Activated T-cell treated with anti-CD3 and anti-CD28 coated beads, Interleukin-2, amount 50 U/mL, for 72 hours (primary cell): ENCODE results near the gene DMXL1. TPM values are rescaled to one million over a fixed set of nuclear protein-coding genes. Genes with fewer than 3 reads are reported as not detected.

Experiments
- ATAC-seq, 2 donors: fragments of 150-1000 bp; cut with Tn5 transposase; replicated peaks in 1 of 2; 2 replicates each; pipeline ENCODE4 v1.10.0; 2021; ENCODE audit warnings: moderate library complexity in 2 of 2, mild to moderate bottlenecking in 1 of 2
- DNase-seq, 2 donors: peaks; one replicate each; pipeline ENCODE4 v3.0.0; 2021 to 2022; ENCODE audit warnings: mixed read lengths in 1 of 2
- H3K27ac Mint-ChIP-seq: one replicate; pipeline ENCODE4 v1.8.0; 2022; ENCODE audit warnings: mild to moderate bottlenecking, moderate library complexity, mixed read lengths
- H3K27me3 Mint-ChIP-seq: one replicate; pipeline ENCODE4 v1.8.0; 2022; ENCODE audit warnings: low read depth, mixed read lengths
- H3K36me3 Mint-ChIP-seq, 2 donors: one replicate each; pipeline ENCODE4 v1.8.0; 2022; ENCODE audit warnings: mixed read lengths in 2 of 2, mild to moderate bottlenecking in 1 of 2; ENCODE audit not compliant: insufficient read depth in 2 of 2
- H3K4me1 Mint-ChIP-seq: one replicate; pipeline ENCODE4 v1.8.0; 2022; ENCODE audit warnings: low read depth, mixed read lengths
- H3K4me3 Mint-ChIP-seq, 2 donors: one replicate each; pipeline ENCODE4 v1.8.0; 2022; ENCODE audit warnings: mild to moderate bottlenecking in 2 of 2, mixed read lengths in 2 of 2, moderate library complexity in 2 of 2
- H3K9me3 Mint-ChIP-seq, 2 donors: one replicate each; pipeline ENCODE4 v1.8.0; 2022; ENCODE audit warnings: mixed read lengths in 2 of 2
- total RNA-seq, 2 donors: library from RNA; stranded (reverse); gene quantifications; one replicate each; pipeline ENCODE4 v1.2.3, GENCODE V29; 2022

Gene DMXL1
- total RNA-seq = 10 to 100 TPM; 34.8 to 43.6 TPM

DNA sequence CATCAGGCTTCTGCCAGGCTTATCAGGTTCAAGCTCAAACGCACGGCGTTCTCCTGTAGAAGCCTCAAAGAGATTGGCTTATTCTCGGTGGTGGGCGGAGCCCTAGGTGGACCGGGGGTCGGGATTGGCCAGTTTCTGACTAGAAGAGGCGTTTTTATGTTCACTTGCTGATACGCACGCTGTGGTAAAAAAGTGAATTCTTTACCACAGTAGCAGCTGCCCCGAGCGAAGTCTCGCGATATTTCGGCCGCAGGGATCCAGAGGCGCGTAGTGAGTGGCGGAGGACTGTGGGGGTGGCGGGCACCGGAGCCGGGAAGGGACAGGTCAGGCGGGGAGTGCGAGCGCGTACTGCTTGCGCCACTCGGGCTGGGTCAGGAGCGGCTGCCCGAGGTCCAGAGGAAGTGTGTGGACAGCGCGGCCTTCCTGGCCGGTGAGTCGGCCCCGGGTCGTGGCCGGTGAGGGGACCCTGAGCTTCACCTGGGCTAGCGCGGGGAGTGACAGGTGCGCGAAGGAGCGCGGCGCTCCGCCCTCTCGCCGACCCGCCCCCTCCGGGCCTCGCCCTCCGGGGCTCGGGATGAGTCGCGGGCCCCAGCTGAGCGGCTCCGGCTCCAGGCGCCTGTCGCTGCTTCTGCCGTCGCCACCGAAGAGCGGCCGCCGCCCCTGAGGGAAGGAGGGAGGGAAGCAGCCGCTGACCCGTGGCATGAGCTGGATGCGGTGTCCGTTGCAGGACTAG lies at the start of gene DMXL1:
DMXL1 (plus strand) TSS at position 260 of the 733 bp plus-strand sequence. CDS start 483 bp downstream, outside the sequence.
- peak within 1 kb of the TSS; percentile 95 to 97 for H3K4me3 Mint-ChIP-seq
- H3K4me1 Mint-ChIP-seq = peaks cover 30% of the 10 kb centered on the region
- peaks cover 1 to 2% of the 10 kb centered on the region in 2 donors for H3K36me3 Mint-ChIP-seq
- ATAC-seq (peak; percentile 85 to 86), DNase-seq (peak; percentile 97 to 99)
- no peaks in the 10 kb centered on the region for H3K27me3 Mint-ChIP-seq
- no peaks in the 10 kb centered on the region for H3K9me3 Mint-ChIP-seq
- peak within 1 kb of the TSS; percentile 98 for H3K27ac Mint-ChIP-seq

GRCh38 chr5:119021149-119021732 lies 49.6 kb upstream of the DMXL1 start:
- no peak for DNase-seq
- H3K27me3 Mint-ChIP-seq = no peaks in the 10 kb centered on the region
- H3K4me3 Mint-ChIP-seq = no peak overlapping the region
- peaks cover 10% of the 10 kb centered on the region for H3K4me1 Mint-ChIP-seq
- peaks cover 2 to 6% of the 10 kb centered on the region in 2 donors for H3K9me3 Mint-ChIP-seq
- no peak overlapping the region for H3K27ac Mint-ChIP-seq
- H3K36me3 Mint-ChIP-seq = peaks cover 2 to 4% of the 10 kb centered on the region in 2 donors
- no peak for ATAC-seq

DNA sequence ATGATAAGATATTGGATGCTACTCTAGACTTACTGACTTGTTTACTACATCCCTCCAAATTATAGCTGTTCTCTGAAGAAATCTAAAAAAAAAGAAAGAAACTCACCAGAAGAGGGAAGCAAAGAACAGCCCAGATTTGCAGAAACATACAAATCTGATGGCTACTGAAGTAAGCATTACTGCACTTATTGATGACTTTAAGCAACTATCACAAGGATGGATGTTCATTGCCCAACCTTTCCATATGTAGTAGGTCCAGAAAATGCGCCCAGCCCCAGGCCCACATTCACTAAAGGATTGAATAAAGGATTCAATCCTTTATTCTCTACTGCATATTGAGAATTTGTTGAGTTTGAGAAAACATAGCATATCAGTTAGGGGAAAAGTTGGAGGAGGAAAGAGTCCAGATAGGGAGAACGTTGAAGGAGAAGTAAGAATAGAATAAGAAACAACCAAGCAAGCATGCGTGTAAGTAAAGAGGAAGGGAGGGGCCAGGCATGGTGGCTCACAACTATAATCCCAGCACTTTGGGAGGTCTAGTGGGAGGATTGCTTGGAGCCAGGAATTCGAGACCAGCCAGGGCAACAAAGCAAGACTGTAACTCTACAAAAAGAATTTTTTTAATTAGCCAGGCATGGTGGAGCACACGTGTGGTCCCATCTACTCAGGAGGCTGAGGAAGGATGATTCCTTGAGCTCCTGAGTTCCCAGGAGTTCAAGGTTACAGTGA lies 48.7 kb upstream of the DMXL1 start:
- no peaks in the 10 kb centered on the region for H3K27me3 Mint-ChIP-seq
- no peak overlapping the region for H3K27ac Mint-ChIP-seq
- peaks cover 2 to 6% of the 10 kb centered on the region in 2 donors for H3K9me3 Mint-ChIP-seq
- H3K4me3 Mint-ChIP-seq = no peak overlapping the region
- H3K4me1 Mint-ChIP-seq = peaks cover 10% of the 10 kb centered on the region
- ATAC-seq (peak; percentile 48 to 51), DNase-seq (no peak)
- peaks cover 2 to 4% of the 10 kb centered on the region in 2 donors for H3K36me3 Mint-ChIP-seq

- ATAC-seq (no peak), DNase-seq (no peak)
- H3K27me3 Mint-ChIP-seq = no peaks in the 10 kb centered on the region
Observed at GRCh38 chr5:119022773-119023172, 48.1 kb upstream of the DMXL1 start.

GRCh38 chr5:119028575-119028974 lies 42.3 kb upstream of the DMXL1 start:
- Mint-ChIP-seq H3K9me3 (peaks cover 2 to 6% of the 10 kb centered on the region in 2 donors), H3K27me3 (no peaks in the 10 kb centered on the region), H3K27ac (no peak overlapping the region), H3K4me3 (no peak overlapping the region), H3K36me3 (peaks cover 2 to 4% of the 10 kb centered on the region in 2 donors), H3K4me1 (peaks cover 32% of the 10 kb centered on the region)
- DNase-seq = no peak
- ATAC-seq = no peak

More at GRCh38 chr5:119022773-119023172, 48.1 kb upstream of the DMXL1 start:
- H3K36me3 Mint-ChIP-seq = peaks cover 2 to 4% of the 10 kb centered on the region in 2 donors
- no peak overlapping the region for H3K4me3 Mint-ChIP-seq
- H3K27ac Mint-ChIP-seq = no peak overlapping the region
- peaks cover 10% of the 10 kb centered on the region for H3K4me1 Mint-ChIP-seq
- peaks cover 2 to 6% of the 10 kb centered on the region in 2 donors for H3K9me3 Mint-ChIP-seq

DNA sequence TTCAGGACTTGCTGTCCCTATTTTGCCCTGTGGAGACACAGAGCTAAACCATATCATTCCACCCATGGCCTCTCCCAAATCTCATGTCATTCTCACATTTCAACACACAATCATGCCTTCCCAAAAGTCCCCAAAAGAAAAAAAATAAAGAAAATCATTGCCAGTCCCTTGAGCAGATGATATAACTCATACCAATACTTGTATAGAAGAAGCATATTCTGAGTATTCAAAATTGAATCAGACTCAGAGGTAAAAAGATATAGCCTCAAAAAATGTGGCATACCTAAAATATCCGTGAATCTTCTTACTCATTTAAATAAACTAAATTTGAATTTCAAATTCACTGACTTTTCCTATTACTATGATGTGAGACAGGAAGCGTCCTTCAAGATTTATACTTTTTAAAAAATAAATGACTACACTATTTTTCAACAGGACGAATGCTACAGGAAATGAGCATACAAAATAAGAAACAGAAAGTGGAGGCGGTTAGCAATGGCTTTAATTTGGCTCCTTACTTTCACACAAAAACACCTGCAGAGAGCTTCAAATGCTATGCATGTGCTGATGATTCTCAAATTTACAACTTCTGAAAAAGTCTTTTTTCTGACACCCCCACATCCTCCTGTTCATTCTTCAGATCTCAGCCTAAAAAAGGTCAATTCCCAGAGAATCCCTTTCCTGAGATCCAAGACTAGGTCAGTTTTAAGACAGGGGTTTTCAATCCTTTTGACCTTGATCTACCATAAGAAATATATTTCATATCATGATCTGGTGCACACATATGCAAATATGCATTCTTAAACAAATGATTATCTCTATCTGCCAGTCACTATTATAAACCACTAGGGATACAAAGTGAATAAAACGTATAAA lies 39.6 kb upstream of the DMXL1 start:
- H3K27me3 Mint-ChIP-seq = no peaks in the 10 kb centered on the region
- no peaks in the 10 kb centered on the region for H3K36me3 Mint-ChIP-seq
- no peak for DNase-seq
- H3K4me1 Mint-ChIP-seq = peaks cover 36% of the 10 kb centered on the region
- peak overlapping the region; percentile 32 to 67 for H3K4me3 Mint-ChIP-seq
- peak overlapping the region; percentile 53 for H3K27ac Mint-ChIP-seq
- ATAC-seq = peak; percentile 78
- no peaks in the 10 kb centered on the region for H3K9me3 Mint-ChIP-seq

DNA sequence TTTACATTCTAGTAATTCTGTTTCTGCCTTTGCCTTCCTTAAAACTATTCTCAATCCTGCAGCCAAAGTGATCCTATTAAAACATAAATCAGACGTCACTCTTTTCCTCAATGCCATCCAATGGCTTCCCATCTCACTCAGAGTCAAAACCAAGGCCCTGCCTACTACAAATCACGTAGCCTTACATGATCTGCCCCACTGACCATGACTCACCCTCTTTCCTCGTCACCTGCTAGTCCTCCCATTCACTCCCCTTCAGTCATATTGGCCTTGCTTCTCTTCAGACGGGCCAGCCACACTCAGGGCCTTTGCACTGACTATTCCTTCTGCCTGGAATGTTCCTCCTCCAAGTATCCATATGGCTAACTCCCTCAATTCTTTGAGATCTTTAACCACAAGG lies 39.0 kb upstream of the DMXL1 start:
- peak; percentile 6 to 40 for DNase-seq
- Mint-ChIP-seq H3K27me3 (no peaks in the 10 kb centered on the region), H3K4me1 (peaks cover 42% of the 10 kb centered on the region), H3K36me3 (no peaks in the 10 kb centered on the region), H3K9me3 (no peaks in the 10 kb centered on the region), H3K4me3 (peak overlapping the region; percentile 32 to 67), H3K27ac (peak overlapping the region; percentile 53)
- ATAC-seq = peak; percentile 47 to 51

GRCh38 chr5:119032656-119033055 lies 38.2 kb upstream of the DMXL1 start:
- peaks cover 42% of the 10 kb centered on the region for H3K4me1 Mint-ChIP-seq
- DNase-seq = no peak
- H3K36me3 Mint-ChIP-seq = no peaks in the 10 kb centered on the region
- ATAC-seq = no peak
- H3K27me3 Mint-ChIP-seq = no peaks in the 10 kb centered on the region
- no peaks in the 10 kb centered on the region for H3K9me3 Mint-ChIP-seq
- no peak overlapping the region for H3K4me3 Mint-ChIP-seq
- no peak overlapping the region for H3K27ac Mint-ChIP-seq

- Mint-ChIP-seq H3K9me3 (no peaks in the 10 kb centered on the region), H3K4me3 (no peak overlapping the region), H3K27me3 (no peaks in the 10 kb centered on the region), H3K27ac (no peak overlapping the region), H3K36me3 (no peaks in the 10 kb centered on the region), H3K4me1 (peaks cover 42% of the 10 kb centered on the region)
- no peak for ATAC-seq
- no peak for DNase-seq
Observed at GRCh38 chr5:119033135-119033534, 37.8 kb upstream of the DMXL1 start.

- ATAC-seq (peak; percentile 90 to 96), DNase-seq (no peak)
- Mint-ChIP-seq H3K4me3 (peak overlapping the region in 1 of 2 donors; percentile 2), H3K4me1 (peaks cover 34% of the 10 kb centered on the region), H3K27ac (no peak overlapping the region), H3K36me3 (no peaks in the 10 kb centered on the region), H3K9me3 (no peaks in the 10 kb centered on the region), H3K27me3 (no peaks in the 10 kb centered on the region)
Observed at GRCh38 chr5:119036101-119036762, 34.7 kb upstream of the DMXL1 start.

DNA sequence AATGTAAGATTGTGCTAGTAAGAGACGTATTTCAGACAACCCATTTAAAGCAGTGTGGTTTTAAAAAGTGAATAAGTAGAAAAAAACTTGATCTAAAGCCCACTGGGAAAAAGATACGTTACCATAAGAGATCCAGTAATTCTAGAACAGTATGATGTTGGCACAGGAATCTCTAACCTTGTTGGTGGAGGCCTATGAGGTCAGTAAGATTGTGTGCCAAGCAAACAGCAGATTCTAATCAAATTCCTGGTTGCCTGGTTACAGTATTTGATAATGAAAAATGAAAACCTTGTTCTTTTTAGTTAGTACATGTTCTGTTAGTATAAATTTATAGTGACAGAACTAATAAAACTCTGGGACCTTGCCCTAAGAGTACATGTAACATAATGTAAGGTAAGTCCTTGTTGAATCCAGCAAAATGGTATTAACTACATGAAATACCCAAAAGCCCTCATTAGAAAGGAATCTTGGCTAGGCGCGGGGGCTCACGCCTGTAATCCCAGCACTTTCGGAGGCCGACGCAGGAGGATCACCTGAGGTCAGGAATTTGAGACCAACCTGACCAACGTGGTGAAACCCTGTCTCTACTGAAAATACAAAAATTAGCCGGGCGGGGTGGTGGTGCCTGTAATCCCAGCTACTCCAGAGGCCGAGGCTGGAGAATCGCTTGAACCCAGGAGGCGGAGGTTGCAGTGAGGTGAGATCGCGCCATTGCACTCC lies 33.2 kb upstream of the DMXL1 start:
- H3K4me1 Mint-ChIP-seq = peaks cover 19% of the 10 kb centered on the region
- H3K27me3 Mint-ChIP-seq = no peaks in the 10 kb centered on the region
- ATAC-seq (no peak), DNase-seq (no peak)
- H3K9me3 Mint-ChIP-seq = no peaks in the 10 kb centered on the region
- no peaks in the 10 kb centered on the region for H3K36me3 Mint-ChIP-seq
- H3K27ac Mint-ChIP-seq = no peak overlapping the region
- no peak overlapping the region for H3K4me3 Mint-ChIP-seq

- ATAC-seq (no peak), DNase-seq (no peak)
- Mint-ChIP-seq H3K9me3 (no peaks in the 10 kb centered on the region), H3K27me3 (no peaks in the 10 kb centered on the region), H3K4me1 (no peaks in the 10 kb centered on the region), H3K36me3 (no peaks in the 10 kb centered on the region), H3K27ac (no peak overlapping the region), H3K4me3 (no peak overlapping the region)
Observed at GRCh38 chr5:119048246-119048645, 22.6 kb upstream of the DMXL1 start.
